ENCODE data around the gene SPTBN4.
"Not testable (repeated sequence)": the region's sequence is repeated elsewhere in the genome, so short reads cannot be mapped to it uniquely, and the experiment has no call there.

The SPTBN4 gene

DNA sequence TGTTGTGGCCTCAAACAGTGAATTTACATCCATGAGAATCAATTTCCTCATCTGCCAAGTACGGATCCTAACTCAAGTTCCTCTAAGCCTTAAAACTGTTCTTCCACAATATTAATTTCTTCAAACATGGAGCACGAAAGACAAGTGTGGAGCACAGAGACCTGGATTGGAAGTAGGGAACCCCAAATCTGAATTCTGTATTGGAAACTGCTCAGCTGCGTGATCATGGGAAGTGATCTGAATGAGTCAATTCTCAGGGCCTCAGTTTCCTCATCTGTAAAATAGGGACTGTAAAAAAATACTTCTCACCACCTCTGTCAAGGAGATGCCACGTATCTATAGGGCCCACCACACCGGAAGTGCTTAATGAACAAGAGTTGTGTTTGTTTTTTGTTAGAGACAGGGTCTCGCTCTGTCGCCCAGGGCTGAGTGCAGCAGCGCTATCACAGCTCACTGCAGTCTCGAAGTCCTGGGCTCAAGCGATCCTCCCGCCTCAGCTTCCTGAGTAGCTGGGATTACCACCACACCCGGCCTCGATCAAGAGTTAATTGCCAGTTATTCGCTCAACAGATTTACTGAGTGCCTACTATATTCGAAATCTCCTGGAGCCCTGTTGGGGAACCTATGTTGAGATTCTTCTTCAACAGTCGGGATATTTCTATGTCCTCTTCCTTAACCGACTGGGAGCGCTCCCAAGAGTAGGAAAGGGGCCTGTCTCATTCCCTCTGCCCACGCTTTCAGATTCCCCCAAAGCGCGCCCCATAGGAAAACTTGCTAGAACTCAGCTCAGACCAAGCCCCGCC is 24.3 kb upstream of the SPTBN4 start:
- no peak for DNase-seq

DNA sequence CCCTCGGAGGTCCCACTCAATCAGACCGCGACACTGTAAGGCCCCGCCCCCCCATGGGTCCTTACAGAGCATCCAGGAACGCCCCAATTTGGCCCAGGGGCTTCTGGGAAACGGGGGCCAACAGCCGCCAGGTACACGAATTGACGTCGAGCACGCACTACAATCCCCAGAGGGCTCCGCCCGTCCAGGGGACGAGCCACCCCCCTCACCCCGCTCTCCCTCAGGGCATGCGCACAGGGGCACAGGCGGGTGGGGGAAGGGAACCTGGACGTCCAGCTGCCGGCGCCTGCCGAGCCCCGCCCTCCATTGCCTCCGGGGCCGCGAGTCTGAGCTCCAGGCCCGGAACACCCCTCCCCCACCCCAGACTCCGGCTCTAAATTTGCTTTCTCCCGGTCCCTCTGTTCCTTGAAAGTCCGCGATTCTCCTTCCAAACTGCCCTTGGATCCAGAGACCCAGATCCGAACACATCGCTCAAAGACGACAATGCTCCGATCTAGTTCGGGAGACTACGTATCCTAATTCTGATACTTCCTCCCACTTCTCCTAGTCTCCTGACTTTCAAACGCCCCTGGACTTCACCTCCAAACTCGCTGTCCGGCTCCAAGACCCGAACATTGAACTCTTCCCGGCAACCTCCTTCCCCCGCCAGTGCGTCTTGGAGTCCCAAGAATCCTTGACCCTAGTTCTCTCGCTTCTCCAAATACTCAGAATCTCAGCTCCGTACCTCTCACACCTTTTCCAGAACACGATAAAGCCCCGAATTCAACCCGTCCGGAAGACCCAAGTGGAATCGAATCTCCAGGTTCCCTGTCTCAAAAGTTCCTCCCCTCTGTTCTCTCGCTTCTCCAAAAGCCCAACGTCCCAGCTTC is 23.4 kb upstream of the SPTBN4 start:
- peak; percentile 98 to 99 for DNase-seq

DNA sequence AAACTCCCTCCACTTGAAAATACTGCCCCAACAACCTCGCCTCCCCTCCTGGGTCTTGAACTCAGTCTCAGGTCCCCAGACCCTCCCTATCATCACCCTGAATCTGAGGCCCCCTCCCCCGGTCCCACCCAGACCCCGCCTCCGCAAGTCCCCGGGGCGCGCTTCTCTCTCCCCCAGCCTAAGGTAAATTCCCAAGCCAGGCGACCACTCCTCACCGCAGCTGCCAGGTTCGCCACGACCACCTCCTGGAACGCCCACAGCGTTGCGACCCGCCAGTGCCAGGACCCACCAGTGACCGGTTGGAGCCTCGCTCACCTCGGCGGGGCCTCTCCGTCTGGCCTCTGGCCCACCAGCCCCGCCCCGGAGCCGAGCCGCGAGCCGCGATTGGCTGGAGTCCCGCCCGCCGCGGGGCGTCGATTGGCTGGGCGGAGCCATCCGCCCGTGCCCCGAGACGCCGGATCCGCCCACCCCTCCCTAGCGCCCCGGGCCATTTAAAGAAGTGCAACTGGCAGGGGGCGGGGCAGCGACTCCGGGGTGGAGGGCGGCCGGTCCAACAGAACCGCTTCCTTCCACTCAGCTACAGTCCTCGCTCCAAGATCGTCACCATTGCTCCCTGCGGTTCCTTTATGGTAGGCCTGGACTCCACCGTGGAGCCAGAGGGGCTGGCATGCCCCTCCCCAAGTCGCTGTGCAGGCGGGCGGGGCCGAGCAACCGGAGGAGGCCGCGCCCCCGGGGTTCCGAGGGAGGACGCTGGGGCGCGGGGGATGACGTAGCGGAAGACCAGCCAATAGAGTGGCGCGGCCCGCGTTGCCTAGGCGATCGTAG is 22.6 kb upstream of the SPTBN4 start, which contains the start of gene SERTAD3:
Gene SERTAD3, minus strand, starts transcription at position 336 of the 825 bp plus-strand sequence. CDS start 2,255 bp downstream, outside the sequence.
- DNase-seq, result peak; percentile 90 to 92

DNA sequence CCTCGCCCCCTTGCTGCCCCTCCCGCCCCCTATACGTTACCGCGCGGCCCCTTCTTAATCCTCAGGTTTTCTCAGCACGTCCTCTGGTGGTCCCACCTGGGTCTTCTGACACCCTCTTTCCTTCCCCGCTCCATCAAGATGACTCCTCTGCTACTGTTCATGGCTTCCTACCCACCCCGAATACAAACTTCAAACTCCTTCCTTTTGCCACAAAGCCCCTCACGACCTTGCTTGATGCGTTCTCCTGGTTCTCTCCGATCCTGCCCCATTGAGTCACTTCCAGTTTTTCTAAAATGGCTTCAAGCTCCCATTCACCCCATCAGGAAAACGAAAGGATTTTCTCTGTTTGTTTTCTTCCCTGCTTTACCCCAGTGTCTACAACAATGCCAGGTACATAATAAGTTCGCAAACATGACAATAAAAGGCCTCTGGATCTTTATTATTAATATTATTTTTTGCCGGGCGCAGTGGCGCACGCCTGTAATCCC is 21.9 kb upstream of the SPTBN4 start:
- no peak for DNase-seq

DNA sequence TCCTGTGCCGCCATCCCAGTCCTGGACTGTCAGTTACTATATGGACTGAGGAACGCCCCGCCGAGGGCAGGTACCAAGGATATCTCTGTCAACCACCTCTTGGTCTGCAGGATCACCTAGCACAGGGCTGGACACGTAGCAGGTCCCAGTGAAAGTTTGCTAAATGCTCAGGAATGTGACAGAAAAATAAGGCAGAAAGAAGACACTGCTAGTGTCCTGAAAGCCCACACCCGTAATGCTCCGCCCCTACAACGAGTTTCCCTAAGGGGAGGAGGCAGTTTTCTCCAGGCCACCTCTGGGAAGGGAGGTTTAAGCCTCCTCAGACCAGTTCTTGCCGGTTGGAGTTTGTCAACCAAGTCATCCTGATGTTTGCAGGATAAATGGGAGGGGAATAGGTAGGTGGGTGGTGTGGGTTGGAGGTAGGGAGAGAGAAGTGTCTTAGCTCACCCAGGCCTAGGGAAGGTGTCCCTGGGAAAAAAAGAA is 21.0 kb upstream of the SPTBN4 start:
- no peak for DNase-seq

GRCh38 chr19:40446263-40446784 is 20.5 kb upstream of the SPTBN4 start:
- no peak for DNase-seq

DNA sequence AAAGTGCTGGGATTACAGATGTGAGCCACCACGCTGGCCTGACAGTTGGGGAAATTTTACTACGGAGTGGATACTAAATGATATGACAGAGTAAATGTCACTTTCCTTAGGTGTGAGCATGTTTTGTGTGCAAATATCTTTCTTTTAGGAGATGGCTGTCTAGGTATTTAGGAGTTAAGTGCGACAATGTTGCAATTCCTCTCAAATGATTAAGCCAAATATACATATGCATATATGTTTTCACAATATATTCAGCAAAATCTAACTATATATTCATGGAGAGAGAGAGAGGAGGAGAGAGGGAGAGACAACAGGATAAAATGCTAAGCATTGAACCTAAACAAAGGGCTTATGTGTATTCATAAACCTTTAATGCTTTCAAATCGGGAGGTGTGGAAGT is 17.3 kb upstream of the SPTBN4 start:
- no peak for DNase-seq

GRCh38 chr19:40450664-40451063 is 16.1 kb upstream of the SPTBN4 start:
- DNase-seq, result no peak

GRCh38 chr19:40452016-40452415 is 14.8 kb upstream of the SPTBN4 start:
- DNase-seq, result no peak

GRCh38 chr19:40453151-40453735 is 13.6 kb upstream of the SPTBN4 start:
- DNase-seq, result no peak

GRCh38 chr19:40453943-40454342 is 12.9 kb upstream of the SPTBN4 start:
- DNase-seq, result not testable (repeated sequence)

DNA sequence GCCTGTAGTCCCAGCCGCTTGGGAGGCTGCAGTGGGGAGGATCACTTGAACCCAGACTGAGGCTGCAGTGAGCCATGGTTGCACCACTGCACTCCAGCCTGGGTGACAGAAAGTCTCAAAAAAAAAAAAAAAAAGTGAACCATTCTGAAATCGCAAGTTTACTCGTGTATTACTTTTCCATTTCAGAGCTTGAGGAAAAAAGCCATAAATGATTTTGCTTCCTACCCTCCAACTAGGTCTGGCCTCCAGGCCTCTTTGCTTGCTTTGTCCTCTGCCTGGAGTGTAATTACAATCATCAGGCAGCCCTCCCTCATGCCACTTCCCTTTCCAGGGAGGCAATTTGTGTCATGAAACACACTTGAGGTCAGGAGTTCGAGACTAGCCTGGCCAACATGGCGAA is 9.8 kb upstream of the SPTBN4 start:
- no peak for DNase-seq

DNA sequence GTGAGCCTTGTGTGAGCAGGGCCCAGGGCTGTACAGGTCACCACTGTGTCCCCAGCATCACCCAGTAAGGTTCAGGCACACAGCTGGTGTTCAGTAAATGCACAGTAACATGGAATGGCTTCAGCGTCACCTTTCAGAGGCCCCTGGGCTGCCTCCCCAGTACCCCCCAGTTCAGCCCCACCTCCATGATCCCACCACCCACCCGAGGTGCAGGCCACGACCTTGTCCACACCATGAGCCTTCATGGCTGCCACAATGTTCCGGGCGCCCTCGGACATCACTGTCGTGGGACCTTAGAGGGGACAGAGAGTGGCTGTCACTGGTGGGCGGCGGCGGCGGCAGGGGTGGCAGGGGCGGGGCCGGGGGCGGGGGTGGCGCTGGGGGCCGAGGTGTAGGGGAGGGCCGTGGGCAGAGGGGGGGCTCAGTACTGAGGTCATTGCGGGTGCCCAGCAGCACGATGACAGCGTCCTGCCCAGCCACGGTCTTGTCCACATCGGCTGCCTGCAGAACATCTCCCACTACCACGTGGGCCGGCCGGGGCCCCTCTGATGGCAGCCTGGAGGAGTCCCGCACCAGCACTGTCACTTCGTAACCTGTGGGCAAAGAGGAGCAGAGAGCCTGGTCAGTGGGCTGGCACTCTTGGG is 8.7 kb upstream of the SPTBN4 start:
- DNase-seq, result no peak

- no peak for DNase-seq
Measured at GRCh38 chr19:40458597-40458974, 8.2 kb upstream of the SPTBN4 start.

GRCh38 chr19:40460185-40460584 is 6.6 kb upstream of the SPTBN4 start:
- DNase-seq, result no peak

GRCh38 chr19:40461669-40462221 is 5.1 kb upstream of the SPTBN4 start:
- peak; percentile 15 to 23 for DNase-seq

- DNase-seq, result not testable (repeated sequence)
Measured at GRCh38 chr19:40463587-40464037, 3.2 kb upstream of the SPTBN4 start.

DNA sequence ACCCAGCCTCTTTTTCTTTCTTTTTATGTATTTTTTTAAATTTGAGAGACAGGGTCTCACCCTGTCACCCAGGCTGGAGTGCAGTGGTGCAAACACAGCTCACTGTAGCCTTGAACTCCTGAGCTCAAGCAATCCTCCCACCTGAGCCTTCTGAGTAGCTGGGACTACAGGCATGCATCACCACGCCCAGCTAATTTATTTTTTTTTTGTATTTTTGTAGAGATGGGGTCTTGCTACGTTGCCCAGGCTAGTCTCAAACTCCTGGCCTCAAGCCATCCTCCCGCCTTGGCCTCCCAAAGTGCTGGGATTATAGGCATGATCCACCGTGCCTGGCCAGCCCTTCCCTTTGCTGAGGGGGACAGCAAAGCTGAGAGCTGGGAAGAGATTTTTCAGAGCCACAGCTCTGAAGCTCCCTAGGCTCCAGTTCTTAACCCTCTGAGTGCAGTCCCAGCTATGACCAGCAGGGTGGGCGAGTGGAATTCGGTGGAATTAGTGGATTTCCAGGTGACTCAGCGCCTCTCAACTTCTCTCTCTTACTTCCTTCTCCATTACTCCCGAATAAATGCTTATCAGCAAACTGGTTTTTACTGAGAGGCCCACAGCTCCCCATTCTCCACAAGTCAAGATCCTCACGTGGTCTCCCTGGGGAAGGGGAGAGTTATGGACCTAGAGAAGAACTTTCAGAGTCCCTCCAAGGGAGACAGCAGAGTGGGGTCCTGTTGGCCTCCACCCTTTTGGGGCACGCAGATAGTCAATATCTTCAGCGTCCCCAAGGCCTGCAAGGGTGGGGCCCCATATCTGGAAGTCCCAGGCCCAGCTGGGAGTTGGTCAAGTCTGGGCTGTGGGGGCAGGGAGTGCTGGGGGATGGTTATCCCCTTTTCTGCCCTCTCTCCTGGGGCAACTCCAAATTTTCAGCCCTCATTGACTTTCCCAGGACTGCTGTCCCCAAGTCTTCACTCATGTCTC is 2.5 kb upstream of the SPTBN4 start:
- DNase-seq, result peak; percentile 77 to 88

DNA sequence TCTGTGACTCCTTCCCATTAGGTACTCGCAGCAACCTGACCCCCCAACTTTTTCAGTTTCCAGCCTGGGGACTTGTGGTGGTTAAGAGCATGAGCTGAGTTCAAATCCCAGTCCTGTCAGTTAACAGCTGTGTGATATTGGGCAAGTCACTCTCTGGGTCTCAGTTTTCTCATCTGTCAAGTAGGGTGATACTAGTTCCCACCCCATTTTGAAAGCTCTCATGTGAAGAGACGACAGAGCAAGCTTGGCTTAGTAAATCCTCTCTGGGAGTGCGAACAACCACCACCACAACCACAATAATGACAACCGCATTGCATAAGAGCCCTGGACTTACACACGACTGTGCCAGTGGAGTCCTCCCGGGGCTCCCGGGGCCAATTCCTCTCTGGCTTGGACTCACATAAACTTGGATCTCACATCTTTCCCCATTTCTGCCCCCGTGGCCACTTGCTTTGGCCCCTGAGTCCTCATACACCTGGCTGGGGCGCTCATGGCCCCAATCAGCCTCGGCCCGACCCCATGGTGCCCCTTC is 1.7 kb upstream of the SPTBN4 start:
- DNase-seq, result peak; percentile 18 to 23

All from Kasumi-1 (cell line).